PC-3 (cell line): ENCODE data around the gene SHISA6. TPM values are rescaled to one million over a fixed set of nuclear protein-coding genes. Genes with fewer than 3 reads are reported as not detected.

Experiments used
- ATAC-seq: fragments of 200-7000 bp; cut with Tn5 transposase; 2 replicates; pipeline ENCODE4 v1.9.1; 2020; ENCODE audit warnings: mild to moderate bottlenecking, moderate library complexity
- BruUV-seq: library from RNA; stranded (reverse); fragments of 400-500 nt; replicated peaks from 2 replicates; lab custom pipeline; 2021; lab: Mats Ljungman, UMichigan
- CTCF ChIA-PET: fragments of 300-600 bp; sonication (Branson Sonifier 250); formaldehyde crosslinking; loops from one replicate; lab custom pipeline; 2022; ENCODE audit warnings: antibody characterized with exemption; lab: Charles Lee
- POLR2A ChIA-PET: fragments of 300-600 bp; sonication (Branson Sonifier 250); formaldehyde crosslinking; loops from one replicate; lab custom pipeline; 2022; ENCODE audit warnings: antibody characterized with exemption; ENCODE audit not compliant: unreplicated experiment; lab: Charles Lee
- DNase-seq: peaks from one replicate; pipeline ENCODE4 v3.0.0-alpha.2; 2015
- H2AFZ ChIP-seq: fragments of 300-600 bp; sonication (generic); 2 replicates; pipeline ENCODE4 v1.6.0; 2016; ENCODE audit warnings: antibody characterized with exemption, low read length
- H3F3A ChIP-seq: fragments of 300-600 bp; sonication (generic); one replicate; pipeline ENCODE4 v1.6.0; 2017; ENCODE audit warnings: antibody characterized with exemption, low read length, control low read depth, mild to moderate bottlenecking; ENCODE audit not compliant: unreplicated experiment
- H3K27ac ChIP-seq: fragments of 300-600 bp; sonication (generic); 2 replicates; pipeline ENCODE4 v1.5.1; 2016; ENCODE audit warnings: mild to moderate bottlenecking, low read length
- H3K27me3 ChIP-seq: fragments of 300-600 bp; sonication (generic); 2 replicates; pipeline ENCODE4 v1.6.1; 2016; ENCODE audit warnings: low read length, mixed read lengths
- H3K36me3 ChIP-seq: fragments of 300-600 bp; sonication (generic); 2 replicates; pipeline ENCODE4 v1.6.1; 2016; ENCODE audit warnings: low read depth, mixed run types, low read length, mixed read lengths
- H3K4me1 ChIP-seq: fragments of 300-600 bp; sonication (generic); 2 replicates; pipeline ENCODE4 v1.5.1; 2016; ENCODE audit warnings: low read length; ENCODE audit not compliant: insufficient read depth
- H3K4me2 ChIP-seq: fragments of 300-600 bp; sonication (generic); 2 replicates; pipeline ENCODE4 v1.6.0; 2016; ENCODE audit warnings: low read length
- H3K4me3 ChIP-seq: fragments of 300-600 bp; sonication (generic); 2 replicates; pipeline ENCODE4 v1.5.1; 2016; ENCODE audit warnings: mild to moderate bottlenecking, low read length, mixed read lengths
- H3K79me2 ChIP-seq: fragments of 300-600 bp; sonication (generic); 2 replicates; pipeline ENCODE4 v1.6.1; 2017; ENCODE audit warnings: low read length, mixed read lengths
- H3K9ac ChIP-seq: fragments of 300-600 bp; sonication (generic); 2 replicates; pipeline ENCODE4 v1.6.0; 2016; ENCODE audit warnings: mild to moderate bottlenecking, low read length
- H3K9me2 ChIP-seq: fragments of 300-600 bp; sonication (generic); replicated peaks from 2 replicates; pipeline ENCODE4 v1.6.1; 2016; ENCODE audit warnings: mixed run types, low read length, mixed read lengths
- H3K9me3 ChIP-seq: fragments of 300-600 bp; sonication (generic); 2 replicates; pipeline ENCODE4 v1.6.1; 2016; ENCODE audit warnings: low read length, mixed read lengths
- H4K20me1 ChIP-seq: fragments of 300-600 bp; sonication (generic); 2 replicates; pipeline ENCODE4 v1.6.1; 2016; ENCODE audit warnings: low read length, mixed read lengths
- CTCF ChIP-seq: fragments of 300-600 bp; sonication (generic); conservative IDR thresholded peaks from 2 replicates; pipeline ENCODE4 v1.5.1; 2017; ENCODE audit warnings: antibody characterized with exemption, low read depth, mild to moderate bottlenecking, low read length
- EZH2 ChIP-seq: fragments of 300-600 bp; sonication (generic); IDR thresholded peaks from one replicate; pipeline ENCODE4 v1.6.1; 2017; ENCODE audit warnings: antibody characterized with exemption, mild to moderate bottlenecking, low read length; ENCODE audit not compliant: unreplicated experiment
- EZH2phosphoT487 ChIP-seq: fragments of 300-600 bp; sonication (generic); IDR thresholded peaks from 2 replicates; pipeline ENCODE4 v1.6.1; 2018; ENCODE audit warnings: mild to moderate bottlenecking, antibody characterized with exemption, low read length, borderline replicate concordance
- intact Hi-C: fragments of 100-400 bp; cut with micrococcal nuclease; formaldehyde crosslinking; loops from 2 replicates; pipeline ENCODE4 v1.9.0; 2023
- total RNA-seq: library from RNA; depleted of rRNA; stranded (reverse); fragments of >200 nt; gene quantifications from 2 replicates; pipeline ENCODE4 v1.2.3, GENCODE V29; 2014

Gene SHISA6
- total RNA-seq, 1 experiment from 2014 or later, result not detected

GRCh38 chr17:11561281-11561680, 320.3 kb downstream of the SHISA6 start:
- H2AFZ ChIP-seq, result no peak overlapping the region
- no peaks in the 10 kb centered on the region for H4K20me1 ChIP-seq
- H3K4me1 ChIP-seq, result no peaks in the 10 kb centered on the region
- ATAC-seq (no peak), DNase-seq (no peak)
- H3K9me3 ChIP-seq, result no peaks in the 10 kb centered on the region
- no peaks in the 10 kb centered on the region for H3K79me2 ChIP-seq
- H3K4me3 ChIP-seq, result no peak overlapping the region
- CTCF ChIA-PET, result no interaction called here
- no peak overlapping the region for H3K9ac ChIP-seq
- no TSS peak for BruUV-seq
- H3F3A ChIP-seq, result no peaks in the 10 kb centered on the region
- intact Hi-C loops, result no loop called here
- no peaks in the 10 kb centered on the region for H3K27me3 ChIP-seq
- no peak overlapping the region for H3K4me2 ChIP-seq
- H3K36me3 ChIP-seq, result no peaks in the 10 kb centered on the region
- TF ChIP-seq CTCF (no peak), EZH2 (no peak), EZH2phosphoT487 (no peak)
- no peaks in the 10 kb centered on the region for H3K9me2 ChIP-seq
- POLR2A ChIA-PET, result no interaction called here
- no peak overlapping the region for H3K27ac ChIP-seq

GRCh38 chr17:11561702-11562101, 320.7 kb downstream of the SHISA6 start:
- TF ChIP-seq EZH2phosphoT487, result no peak
- Histone ChIP-seq H3K27me3 (no peaks in the 10 kb centered on the region), H3K4me1 (no peaks in the 10 kb centered on the region), H3K4me2 (no peak overlapping the region), H4K20me1 (no peaks in the 10 kb centered on the region), H3K36me3 (no peaks in the 10 kb centered on the region), H3F3A (no peaks in the 10 kb centered on the region), H3K27ac (no peak overlapping the region), H2AFZ (no peak overlapping the region), H3K9me3 (no peaks in the 10 kb centered on the region), H3K9me2 (no peaks in the 10 kb centered on the region), H3K9ac (no peak overlapping the region), H3K4me3 (no peak overlapping the region), H3K79me2 (no peaks in the 10 kb centered on the region)
- ChIA-PET CTCF (no interaction called here), POLR2A (no interaction called here)
- no peak for DNase-seq
- no peak for ATAC-seq
- intact Hi-C loops, result no loop called here
- no TSS peak for BruUV-seq

GRCh38 chr17:11564589-11565380, 323.8 kb downstream of the SHISA6 start:
- no TSS peak for BruUV-seq
- TF ChIP-seq CTCF (no peak), EZH2phosphoT487 (no peak), EZH2 (no peak)
- no peak overlapping the region for H3K27ac ChIP-seq
- intact Hi-C loops, result no loop called here
- no peaks in the 10 kb centered on the region for H3K36me3 ChIP-seq
- no peaks in the 10 kb centered on the region for H4K20me1 ChIP-seq
- no peaks in the 10 kb centered on the region for H3F3A ChIP-seq
- no peak overlapping the region for H3K4me2 ChIP-seq
- H3K79me2 ChIP-seq, result no peaks in the 10 kb centered on the region
- H3K9me3 ChIP-seq, result no peaks in the 10 kb centered on the region
- DNase-seq, result no peak
- no peaks in the 10 kb centered on the region for H3K9me2 ChIP-seq
- H3K9ac ChIP-seq, result no peak overlapping the region
- ATAC-seq, result no peak
- CTCF ChIA-PET, result no interaction called here
- H3K27me3 ChIP-seq, result no peaks in the 10 kb centered on the region
- H2AFZ ChIP-seq, result no peak overlapping the region
- H3K4me1 ChIP-seq, result no peaks in the 10 kb centered on the region
- POLR2A ChIA-PET, result no interaction called here
- H3K4me3 ChIP-seq, result no peak overlapping the region
